HUES6 (cell line): ENCODE data around the gene ATP7A.
A peak's percentile ranks its signal among the peaks of the same experiment; 100 is the strongest.
"Not testable (repeated sequence)": the region's sequence is repeated elsewhere in the genome, so short reads cannot be mapped to it uniquely, and the experiment has no call there.

Experiments
- H3K27ac ChIP-seq: 2 replicates; pipeline ENCODE4 v1.7.0; 2013; ENCODE audit warnings: low read depth, mild to moderate bottlenecking, low read length, inconsistent platforms
- H3K27me3 ChIP-seq: 2 replicates; pipeline ENCODE4 v1.6.1; 2013; ENCODE audit warnings: low read length; ENCODE audit not compliant: control insufficient read depth, insufficient read depth
- H3K36me3 ChIP-seq: 2 replicates; pipeline ENCODE4 v1.6.1; 2013; ENCODE audit warnings: low read length; ENCODE audit not compliant: control insufficient read depth, insufficient read depth
- H3K4me1 ChIP-seq: 2 replicates; pipeline ENCODE4 v1.6.1; 2013; ENCODE audit warnings: low read length; ENCODE audit not compliant: control insufficient read depth, insufficient read depth
- H3K4me3 ChIP-seq: 2 replicates; pipeline ENCODE4 v1.5.1; 2013; ENCODE audit warnings: low read depth, low read length
- H3K9ac ChIP-seq: one replicate; pipeline ENCODE4 v1.6.1; 2013; ENCODE audit warnings: mild to moderate bottlenecking, low read length
- H3K9me3 ChIP-seq: 2 replicates; pipeline ENCODE4 v1.6.1; 2013; ENCODE audit warnings: low read depth, low read length; ENCODE audit not compliant: control insufficient read depth, insufficient read depth

ATP7A gene

DNA sequence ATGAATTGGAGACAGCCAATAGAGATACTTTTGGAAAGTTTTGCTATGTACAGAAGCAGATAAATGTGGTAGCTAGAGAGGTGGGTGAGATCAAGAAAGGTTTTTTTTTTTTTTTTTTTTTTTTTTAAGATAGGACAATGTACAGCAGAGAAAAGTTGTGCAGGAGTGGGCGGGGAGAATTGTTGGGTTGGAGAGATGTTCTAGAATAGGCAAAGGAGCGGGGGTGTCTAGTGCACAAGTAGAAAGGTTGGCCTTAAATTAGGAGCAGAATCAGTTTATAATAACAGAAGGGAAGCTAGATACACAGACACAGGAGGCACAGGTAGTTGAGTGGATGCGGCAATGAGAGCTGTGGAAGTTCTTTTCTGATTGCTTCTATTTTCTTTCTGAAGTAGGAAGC is 127.4 kb downstream of the ATP7A start:
- no peak overlapping the region for H3K9ac ChIP-seq
- no peak overlapping the region for H3K27ac ChIP-seq
- H3K27me3 ChIP-seq, result no peaks in the 10 kb centered on the region; the same call in 1 of the 2 replicates
- H3K4me1 ChIP-seq, result no peaks in the 10 kb centered on the region
- no peak overlapping the region for H3K4me3 ChIP-seq
- H3K9me3 ChIP-seq, result no peaks in the 10 kb centered on the region; the same call in 1 of the 2 replicates
- H3K36me3 ChIP-seq, result no peaks in the 10 kb centered on the region

DNA sequence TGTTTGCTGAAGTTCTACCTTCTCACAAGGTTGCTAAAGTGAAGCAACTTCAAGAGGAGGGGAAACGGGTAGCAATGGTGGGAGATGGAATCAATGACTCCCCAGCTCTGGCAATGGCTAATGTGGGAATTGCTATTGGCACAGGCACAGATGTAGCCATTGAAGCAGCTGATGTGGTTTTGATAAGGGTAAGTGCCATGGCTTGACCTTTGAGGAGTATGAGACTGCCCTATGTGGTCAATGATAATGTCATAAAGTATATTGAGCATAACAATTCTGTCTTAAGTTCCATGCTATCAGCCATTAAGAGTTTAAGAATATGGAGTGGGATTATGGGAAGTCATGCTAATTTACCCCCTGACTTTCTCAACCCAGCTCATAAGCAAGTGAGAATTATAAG is 132.1 kb downstream of the ATP7A start:
- no peak overlapping the region for H3K27ac ChIP-seq
- H3K27me3 ChIP-seq, result no peaks in the 10 kb centered on the region; the same call in 1 of the 2 replicates
- H3K36me3 ChIP-seq, result no peaks in the 10 kb centered on the region

DNA sequence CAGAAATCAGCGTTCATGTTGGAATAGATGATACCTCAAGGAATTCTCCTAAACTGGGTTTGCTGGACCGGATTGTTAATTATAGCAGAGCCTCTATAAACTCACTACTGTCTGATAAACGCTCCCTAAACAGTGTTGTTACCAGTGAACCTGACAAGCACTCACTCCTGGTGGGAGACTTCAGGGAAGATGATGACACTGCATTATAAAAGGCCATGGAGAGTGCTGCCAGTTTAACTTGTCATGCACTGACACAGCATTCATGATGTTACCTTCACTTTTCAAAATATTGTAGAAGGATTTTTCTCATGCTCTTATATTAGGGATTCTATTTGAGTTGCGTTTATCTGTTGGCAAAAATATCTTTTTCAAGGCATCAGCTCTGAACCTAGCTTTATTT is 135.9 kb downstream of the ATP7A start:
- H3K27ac ChIP-seq, result no peak overlapping the region

More for the DNA sequence above, 132.1 kb downstream of the ATP7A start:
- Histone ChIP-seq H3K9ac (no peak overlapping the region), H3K9me3 (no peaks in the 10 kb centered on the region; the same call in 1 of the 2 replicates), H3K4me1 (peaks cover 4% of the 10 kb centered on the region; the same call in 1 of the 2 replicates), H3K4me3 (no peak overlapping the region)

DNA sequence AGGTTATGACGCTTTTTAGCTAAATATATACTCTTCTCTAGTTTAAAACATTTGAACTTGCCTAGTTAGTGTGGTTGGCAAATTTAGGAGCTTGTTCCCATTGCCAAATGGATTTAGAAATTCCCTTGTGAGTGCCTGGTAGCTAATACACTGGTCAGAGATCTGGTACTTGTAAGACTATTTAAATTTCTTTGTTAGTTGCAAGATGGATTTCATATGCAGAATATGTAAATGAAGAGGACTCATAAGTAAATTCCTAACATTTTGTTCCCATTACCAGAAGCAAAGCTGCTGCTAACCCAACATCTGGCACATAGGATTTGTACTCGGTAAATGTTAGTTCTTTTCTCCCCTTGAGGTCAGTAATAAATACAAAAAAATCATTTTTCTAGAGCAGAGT is 137.6 kb downstream of the ATP7A start:
- Histone ChIP-seq H3K4me1 (peaks cover 20% of the 10 kb centered on the region), H3K27ac (peak overlapping the region; percentile 94), H3K36me3 (no peaks in the 10 kb centered on the region), H3K9me3 (peaks cover 9% of the 10 kb centered on the region), H3K27me3 (no peaks in the 10 kb centered on the region), H3K9ac (peak overlapping the region; percentile 41), H3K4me3 (peak overlapping the region; percentile 40)

More for the DNA sequence above, 135.9 kb downstream of the ATP7A start:
- H3K36me3 ChIP-seq, result no peaks in the 10 kb centered on the region
- no peak overlapping the region for H3K4me3 ChIP-seq
- no peak overlapping the region for H3K9ac ChIP-seq
- H3K4me1 ChIP-seq, result peaks cover 20% of the 10 kb centered on the region
- no peaks in the 10 kb centered on the region; the same call in 1 of the 2 replicates for H3K9me3 ChIP-seq
- no peaks in the 10 kb centered on the region for H3K27me3 ChIP-seq

DNA sequence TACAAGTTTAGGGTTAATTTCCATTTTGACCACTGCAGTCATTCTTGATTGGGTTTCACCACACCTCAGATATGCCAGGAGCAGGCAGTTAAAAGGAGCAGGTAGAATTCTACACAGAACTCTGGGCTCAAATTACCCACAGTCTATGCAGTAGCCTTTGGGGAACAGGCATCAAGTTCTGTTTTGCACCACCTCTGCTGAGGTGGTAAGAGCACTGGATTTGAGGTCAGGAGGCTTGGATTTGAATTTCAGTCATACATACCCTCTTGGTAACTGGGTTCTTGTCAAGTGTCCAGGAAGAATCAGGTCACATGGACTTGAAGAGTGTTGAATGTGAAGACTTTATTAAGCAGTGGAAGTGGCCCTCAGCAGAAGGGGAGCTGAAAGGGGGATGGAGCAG is 153.2 kb downstream of the ATP7A start:
- no peak overlapping the region for H3K4me3 ChIP-seq
- no peak overlapping the region for H3K27ac ChIP-seq
- H3K4me1 ChIP-seq, result no peaks in the 10 kb centered on the region
- H3K9me3 ChIP-seq, result peaks cover 32% of the 10 kb centered on the region
- H3K36me3 ChIP-seq, result no peaks in the 10 kb centered on the region
- H3K9ac ChIP-seq, result no peak overlapping the region
- H3K27me3 ChIP-seq, result no peaks in the 10 kb centered on the region

DNA sequence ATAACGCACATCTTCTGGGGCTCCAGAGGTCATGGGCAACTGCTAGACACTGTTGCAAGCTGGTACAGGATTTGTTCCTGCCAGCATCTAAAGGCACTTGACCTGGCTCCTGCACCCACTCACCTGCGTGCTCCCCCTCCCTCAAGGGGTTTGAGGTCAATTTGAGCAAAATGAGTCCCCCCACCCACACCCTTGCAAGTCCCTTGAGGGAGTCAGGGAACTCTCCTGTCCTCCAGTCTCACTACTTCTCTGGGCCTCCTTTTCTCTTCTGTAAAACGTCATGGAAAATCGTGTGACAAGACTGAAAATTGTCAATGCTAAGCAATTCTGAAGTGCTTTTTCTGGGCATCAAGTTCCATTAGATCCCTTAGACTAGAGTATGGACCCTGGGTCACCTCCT is 153.7 kb downstream of the ATP7A start:
- Histone ChIP-seq H3K27me3 (no peaks in the 10 kb centered on the region), H3K4me1 (no peaks in the 10 kb centered on the region), H3K9ac (no peak overlapping the region), H3K9me3 (peaks cover 33% of the 10 kb centered on the region), H3K4me3 (no peak overlapping the region), H3K36me3 (no peaks in the 10 kb centered on the region), H3K27ac (no peak overlapping the region)

DNA sequence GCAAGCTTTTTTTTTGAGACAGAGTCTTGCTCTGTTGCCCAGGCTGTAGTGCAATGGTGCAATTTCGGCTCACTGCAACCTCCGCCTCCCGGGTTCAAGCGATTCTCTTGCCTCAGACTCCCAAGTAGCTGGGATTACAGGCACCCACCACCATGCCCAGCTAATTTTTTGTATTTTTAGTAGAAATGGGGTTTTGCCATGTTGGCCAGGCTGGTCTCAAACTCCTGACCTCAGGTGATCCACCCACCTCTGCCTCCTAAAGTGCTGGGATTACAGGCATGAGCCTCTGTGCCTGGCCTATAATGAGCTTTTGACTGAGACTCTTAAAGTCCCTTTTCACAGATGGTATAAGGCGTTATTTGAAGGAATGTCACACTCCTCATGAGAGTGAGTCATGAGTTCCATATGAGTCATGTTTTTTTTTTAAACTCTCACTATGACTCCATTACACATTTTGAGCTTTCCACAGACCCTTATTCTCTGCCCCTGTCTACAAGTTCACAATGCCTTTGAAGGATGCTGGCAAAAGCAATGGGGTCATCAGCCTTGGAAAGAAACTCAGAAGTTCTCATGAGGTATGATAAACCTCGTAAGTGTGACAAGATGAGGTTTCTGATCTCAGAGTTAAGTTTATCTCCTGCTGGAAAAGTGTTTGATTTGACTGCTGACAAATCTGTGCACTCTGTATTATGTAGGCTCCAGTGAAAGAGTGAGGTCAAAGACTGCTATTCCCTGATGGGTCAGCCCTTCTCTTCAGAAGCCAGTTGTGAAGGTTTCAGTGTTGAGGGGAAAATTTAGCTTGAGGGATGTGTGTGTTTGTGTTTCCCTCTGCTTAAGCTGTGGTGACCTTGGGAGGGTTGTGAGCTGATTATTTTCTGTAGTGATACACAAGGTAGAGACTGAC is 154.5 kb downstream of the ATP7A start:
- H3K4me1 ChIP-seq, H3K27me3 ChIP-seq, H3K36me3 ChIP-seq, H3K4me3 ChIP-seq: not testable (repeated sequence)
- peak overlapping the region; percentile 15; the same call in 1 of the 2 replicates for H3K27ac ChIP-seq
- H3K9ac ChIP-seq, result peak overlapping the region; percentile 14
- peaks cover 39% of the 10 kb centered on the region for H3K9me3 ChIP-seq

DNA sequence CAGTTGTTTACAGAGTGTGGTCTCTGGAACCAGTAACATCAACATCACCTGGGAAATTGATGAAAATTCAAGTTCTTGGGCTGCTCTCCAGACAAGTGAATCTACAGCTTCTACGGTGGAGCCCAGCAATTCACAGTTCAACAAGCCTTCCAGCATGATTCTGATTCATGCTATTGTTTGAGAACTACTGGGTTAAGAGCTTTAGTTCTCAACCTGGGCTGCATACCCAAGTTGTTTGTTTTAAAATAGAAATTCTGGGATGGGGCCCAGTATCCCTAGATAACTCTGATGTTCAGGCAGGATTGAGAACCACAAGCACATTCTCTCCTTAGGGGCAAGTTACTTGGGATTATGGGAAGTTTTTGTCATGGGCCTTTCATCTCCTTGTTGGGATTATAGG is 155.6 kb downstream of the ATP7A start:
- Histone ChIP-seq H3K4me1 (no peaks in the 10 kb centered on the region), H3K27ac (no peak overlapping the region), H3K9ac (no peak overlapping the region), H3K9me3 (peaks cover 45% of the 10 kb centered on the region), H3K36me3 (no peaks in the 10 kb centered on the region), H3K27me3 (no peaks in the 10 kb centered on the region), H3K4me3 (no peak overlapping the region)

DNA sequence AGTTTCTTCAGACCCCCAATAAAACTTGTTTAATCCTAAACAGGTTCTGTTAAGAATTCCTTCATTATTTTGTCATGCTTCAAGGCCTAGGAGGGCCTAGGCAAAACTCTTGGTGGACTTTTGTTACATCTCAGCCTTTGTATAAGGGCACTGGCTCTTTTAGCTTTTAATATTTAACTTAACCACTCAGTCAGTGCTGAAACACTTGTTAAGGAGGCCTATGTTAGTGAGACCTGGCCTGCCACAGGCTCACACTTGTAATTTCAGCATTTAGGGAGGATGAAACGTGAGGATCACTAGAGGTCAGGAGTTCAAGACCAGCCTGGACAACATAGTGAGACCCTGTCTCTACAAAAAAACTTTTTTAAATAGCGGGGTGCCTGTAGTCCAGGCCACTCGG is 160.8 kb downstream of the ATP7A start:
- Histone ChIP-seq H3K4me1 (no peaks in the 10 kb centered on the region), H3K9ac (no peak overlapping the region), H3K36me3 (no peaks in the 10 kb centered on the region), H3K4me3 (no peak overlapping the region), H3K9me3 (peaks cover 57% of the 10 kb centered on the region), H3K27me3 (no peaks in the 10 kb centered on the region), H3K27ac (no peak overlapping the region)

DNA sequence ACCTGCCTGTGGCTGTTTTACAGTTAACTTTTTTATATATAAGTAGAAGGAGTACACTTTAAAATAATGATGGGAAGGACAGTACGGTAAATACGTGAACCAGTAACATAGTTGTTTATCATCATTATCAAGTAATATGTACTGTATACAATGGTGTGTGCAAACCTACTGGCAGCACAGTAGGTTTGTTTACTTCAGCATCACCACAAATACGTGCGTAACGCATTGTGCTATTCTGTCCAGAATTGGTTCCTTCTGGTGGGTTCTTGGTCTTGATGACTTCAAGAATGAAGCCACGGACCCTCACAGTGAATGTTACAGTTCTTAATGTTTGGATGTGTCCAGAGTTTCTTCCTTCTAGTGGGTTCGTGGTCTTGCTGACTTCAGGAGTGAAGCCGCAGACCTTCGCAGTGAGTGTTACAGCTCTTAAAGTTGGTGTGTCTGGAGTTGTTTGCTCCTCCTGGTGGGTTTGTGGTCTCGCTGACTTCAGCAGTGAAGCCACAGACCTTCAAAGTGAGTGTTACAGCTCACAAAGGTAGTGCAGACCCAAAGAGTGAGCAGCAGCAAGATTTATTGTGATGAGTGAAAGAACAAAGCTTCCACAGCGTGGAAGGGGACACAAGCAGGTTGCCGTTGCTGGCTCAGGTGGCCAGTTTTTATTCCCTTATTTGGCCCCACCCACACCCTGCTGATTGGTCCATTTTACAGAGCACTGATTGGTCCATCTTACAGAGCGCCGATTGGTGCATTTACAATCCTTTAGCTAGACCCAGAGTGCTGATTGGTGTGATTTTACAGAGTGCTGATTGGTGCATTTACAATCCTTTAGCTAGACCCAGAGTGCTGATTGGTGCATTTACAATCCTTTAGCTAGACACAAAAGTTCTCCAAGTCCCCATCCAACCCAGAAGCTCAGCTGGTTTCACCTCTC is 162.9 kb downstream of the ATP7A start:
- peaks cover 45% of the 10 kb centered on the region for H3K9me3 ChIP-seq
- not testable (repeated sequence) for H3K27ac ChIP-seq, H3K4me3 ChIP-seq, H3K27me3 ChIP-seq, H3K4me1 ChIP-seq, H3K36me3 ChIP-seq, H3K9ac ChIP-seq

DNA sequence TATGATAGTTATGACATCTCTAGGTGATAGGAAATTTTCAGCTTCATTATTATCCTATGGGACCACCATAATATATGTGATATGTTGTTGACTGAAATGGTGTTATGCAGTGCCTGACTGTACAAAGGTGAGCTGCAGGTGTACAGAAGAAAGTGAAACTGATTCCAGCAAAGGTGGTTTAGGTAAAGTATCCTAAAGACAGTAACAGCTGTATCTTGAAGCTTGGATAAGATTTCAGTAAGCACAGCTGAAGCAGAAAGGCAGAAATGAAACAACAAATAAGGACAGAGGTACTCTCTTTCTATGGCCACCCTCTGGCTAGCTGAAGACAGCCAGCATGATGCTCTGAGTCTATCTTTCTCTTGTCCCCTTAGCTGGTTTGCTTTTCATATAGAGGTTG is 163.6 kb downstream of the ATP7A start:
- Histone ChIP-seq H3K4me3 (no peak overlapping the region), H3K27ac (no peak overlapping the region), H3K4me1 (no peaks in the 10 kb centered on the region), H3K27me3 (no peaks in the 10 kb centered on the region), H3K9ac (no peak overlapping the region), H3K36me3 (no peaks in the 10 kb centered on the region), H3K9me3 (peaks cover 38% of the 10 kb centered on the region)
